ENCODE measurements around the gene PIR.

DNA sequence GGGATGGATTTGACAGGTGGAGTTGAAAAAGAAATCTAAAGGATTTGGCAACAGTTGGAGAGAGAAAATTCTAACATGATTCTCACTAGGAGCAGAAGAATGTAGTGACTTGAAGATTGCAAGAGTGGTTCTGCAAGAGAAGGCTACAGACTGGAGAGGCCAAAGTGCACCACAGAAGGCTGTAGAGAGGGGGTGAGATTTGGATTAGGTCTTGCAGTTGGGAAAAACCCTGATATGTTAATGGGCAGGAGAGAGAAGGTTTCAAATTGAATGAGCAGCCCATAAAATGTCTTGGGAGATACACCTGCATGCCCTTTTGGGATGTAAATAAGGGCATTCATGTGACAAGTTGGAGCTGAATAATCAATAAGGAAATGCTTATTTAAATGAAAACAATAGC, 94.3 kb downstream of the PIR start:
- TF ChIP-seq, protein P1, sequence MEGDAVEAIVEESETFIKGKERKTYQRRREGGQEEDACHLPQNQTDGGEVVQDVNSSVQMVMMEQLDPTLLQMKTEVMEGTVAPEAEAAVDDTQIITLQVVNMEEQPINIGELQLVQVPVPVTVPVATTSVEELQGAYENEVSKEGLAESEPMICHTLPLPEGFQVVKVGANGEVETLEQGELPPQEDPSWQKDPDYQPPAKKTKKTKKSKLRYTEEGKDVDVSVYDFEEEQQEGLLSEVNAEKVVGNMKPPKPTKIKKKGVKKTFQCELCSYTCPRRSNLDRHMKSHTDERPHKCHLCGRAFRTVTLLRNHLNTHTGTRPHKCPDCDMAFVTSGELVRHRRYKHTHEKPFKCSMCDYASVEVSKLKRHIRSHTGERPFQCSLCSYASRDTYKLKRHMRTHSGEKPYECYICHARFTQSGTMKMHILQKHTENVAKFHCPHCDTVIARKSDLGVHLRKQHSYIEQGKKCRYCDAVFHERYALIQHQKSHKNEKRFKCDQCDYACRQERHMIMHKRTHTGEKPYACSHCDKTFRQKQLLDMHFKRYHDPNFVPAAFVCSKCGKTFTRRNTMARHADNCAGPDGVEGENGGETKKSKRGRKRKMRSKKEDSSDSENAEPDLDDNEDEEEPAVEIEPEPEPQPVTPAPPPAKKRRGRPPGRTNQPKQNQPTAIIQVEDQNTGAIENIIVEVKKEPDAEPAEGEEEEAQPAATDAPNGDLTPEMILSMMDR (IDR thresholded peaks at IDR 0.05; ENCODE audit: extremely low read depth in 1 of 2, insufficient read depth in 1 of 2, low read depth in 1 of 2, low read length in 2 of 2): no peak
- TF ChIP-seq POLR2AphosphoS5 (IDR thresholded peaks at IDR 0.05; ENCODE audit: insufficient read depth, low read depth, low read length): no peak
- TF ChIP-seq EZH2 (IDR thresholded peaks at IDR 0.05; ENCODE audit: borderline replicate concordance, low read depth, low read length, severe bottlenecking): no peak
- TF ChIP-seq POLR2A (IDR thresholded peaks at IDR 0.05; ENCODE audit: low read depth, low read length): no peak
